ENCODE measurements around the gene ZNF319.

DNA sequence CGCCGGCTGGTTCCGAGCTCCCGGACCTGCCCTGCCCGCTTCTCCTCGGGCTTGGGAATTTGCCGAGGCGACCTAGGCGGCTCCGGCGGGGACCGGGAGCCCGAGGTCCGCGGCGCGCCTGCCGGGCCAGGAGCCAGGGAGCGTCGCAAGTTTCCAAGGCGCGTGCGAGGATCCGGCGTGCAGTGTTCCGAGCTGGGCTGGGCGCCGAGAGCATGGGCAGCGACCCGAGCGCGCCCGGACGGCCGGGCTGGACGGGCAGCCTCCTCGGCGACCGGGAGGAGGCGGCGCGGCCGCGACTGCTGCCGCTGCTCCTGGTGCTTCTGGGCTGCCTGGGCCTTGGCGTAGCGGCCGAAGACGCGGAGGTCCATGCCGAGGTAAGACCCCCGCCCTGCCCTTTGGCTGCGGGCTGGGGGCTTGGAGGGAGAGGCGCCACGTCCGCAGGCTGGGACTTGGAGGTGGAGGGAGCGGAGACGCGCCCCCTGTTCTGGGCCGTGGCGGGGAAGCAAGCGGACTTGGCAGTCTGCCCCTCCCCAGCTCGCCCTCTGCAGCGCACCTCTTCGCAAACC is 25.8 kb upstream of the ZNF319 start:
- TF ChIP-seq, protein P1, sequence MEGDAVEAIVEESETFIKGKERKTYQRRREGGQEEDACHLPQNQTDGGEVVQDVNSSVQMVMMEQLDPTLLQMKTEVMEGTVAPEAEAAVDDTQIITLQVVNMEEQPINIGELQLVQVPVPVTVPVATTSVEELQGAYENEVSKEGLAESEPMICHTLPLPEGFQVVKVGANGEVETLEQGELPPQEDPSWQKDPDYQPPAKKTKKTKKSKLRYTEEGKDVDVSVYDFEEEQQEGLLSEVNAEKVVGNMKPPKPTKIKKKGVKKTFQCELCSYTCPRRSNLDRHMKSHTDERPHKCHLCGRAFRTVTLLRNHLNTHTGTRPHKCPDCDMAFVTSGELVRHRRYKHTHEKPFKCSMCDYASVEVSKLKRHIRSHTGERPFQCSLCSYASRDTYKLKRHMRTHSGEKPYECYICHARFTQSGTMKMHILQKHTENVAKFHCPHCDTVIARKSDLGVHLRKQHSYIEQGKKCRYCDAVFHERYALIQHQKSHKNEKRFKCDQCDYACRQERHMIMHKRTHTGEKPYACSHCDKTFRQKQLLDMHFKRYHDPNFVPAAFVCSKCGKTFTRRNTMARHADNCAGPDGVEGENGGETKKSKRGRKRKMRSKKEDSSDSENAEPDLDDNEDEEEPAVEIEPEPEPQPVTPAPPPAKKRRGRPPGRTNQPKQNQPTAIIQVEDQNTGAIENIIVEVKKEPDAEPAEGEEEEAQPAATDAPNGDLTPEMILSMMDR (IDR thresholded peaks at IDR 0.05) = no peak
- no peak for TF ChIP-seq POLR2A (IDR thresholded peaks at IDR 0.05)

Data from vagina (tissue), 2 donors.